HG03378 (cell line): ENCODE results near the gene ENO1.
"Not testable (repeated sequence)": the region's sequence is repeated elsewhere in the genome, so short reads cannot be mapped to it uniquely, and the experiment has no call there.

Experiments
- ATAC-seq: cut with Tn5 transposase; IDR thresholded peaks from one replicate; pipeline ENCODE4 v1.9.1; 2021; ENCODE audit warnings: mild to moderate bottlenecking, moderate library complexity; ENCODE audit not compliant: unreplicated experiment

Gene ENO1

DNA sequence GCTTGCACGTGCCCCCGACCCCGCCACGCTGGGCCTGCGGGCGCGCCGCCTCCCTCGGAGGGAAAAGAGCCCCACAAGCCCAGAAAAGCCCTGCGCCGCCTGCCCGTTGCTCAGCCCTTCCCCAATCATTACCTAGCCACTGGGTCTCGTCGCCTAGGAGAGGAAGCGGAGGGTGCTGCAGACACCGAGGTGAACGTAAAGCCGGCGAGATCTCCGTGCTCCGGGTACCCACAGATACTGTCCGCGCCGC is at the start of gene ENO1:
Gene ENO1 (minus strand): TSS at position 239 of the 250 bp plus-strand sequence. CDS start 3,778 bp downstream, outside the sequence.
- no peak for ATAC-seq

DNA sequence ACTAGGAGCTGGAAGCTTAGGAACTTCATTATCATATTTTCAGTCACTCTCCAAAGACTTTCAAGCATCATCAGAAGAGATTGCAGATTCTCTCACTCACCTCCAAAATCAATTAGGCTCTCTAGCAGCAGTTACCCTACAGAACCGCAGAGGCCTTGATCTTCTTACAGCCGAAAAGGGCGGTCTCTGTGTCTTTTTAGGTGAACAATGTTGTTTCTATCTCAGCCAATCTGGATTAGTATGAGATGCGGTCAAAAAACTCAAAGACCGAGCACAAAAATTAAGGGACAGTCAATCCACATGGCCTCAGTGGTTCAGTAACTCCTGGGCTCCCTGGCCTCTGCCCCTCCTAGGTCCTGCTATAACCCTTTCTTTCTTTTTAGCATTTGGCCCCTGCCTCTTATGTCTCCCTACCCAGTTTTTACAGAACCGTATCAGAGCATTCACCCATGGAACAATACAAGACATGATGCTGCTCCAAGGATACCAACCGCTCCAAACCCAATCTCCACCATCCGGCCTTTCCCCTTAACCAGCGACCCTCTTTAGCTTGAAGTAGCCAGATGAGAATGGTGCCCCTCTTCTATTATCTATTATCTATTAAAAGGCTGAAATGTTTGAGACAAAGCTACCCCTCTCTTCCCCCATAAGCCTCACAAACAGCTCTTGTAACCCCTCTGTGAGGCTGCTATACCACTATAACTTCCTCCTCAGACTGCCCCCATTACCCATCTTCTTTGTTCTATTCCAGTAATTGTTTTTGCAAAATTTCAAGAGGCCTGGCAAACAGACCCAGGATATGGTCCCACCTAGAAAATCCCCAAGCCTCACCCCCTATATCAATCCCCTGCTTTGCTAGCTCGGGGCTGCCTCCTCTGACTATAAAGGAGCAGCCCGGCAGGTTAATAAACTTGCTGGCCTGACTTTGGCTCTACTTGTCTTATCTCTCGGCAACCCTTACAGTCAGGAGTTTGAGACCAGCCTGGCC is 48.5 kb upstream of the ENO1 start:
- no peak for ATAC-seq

DNA sequence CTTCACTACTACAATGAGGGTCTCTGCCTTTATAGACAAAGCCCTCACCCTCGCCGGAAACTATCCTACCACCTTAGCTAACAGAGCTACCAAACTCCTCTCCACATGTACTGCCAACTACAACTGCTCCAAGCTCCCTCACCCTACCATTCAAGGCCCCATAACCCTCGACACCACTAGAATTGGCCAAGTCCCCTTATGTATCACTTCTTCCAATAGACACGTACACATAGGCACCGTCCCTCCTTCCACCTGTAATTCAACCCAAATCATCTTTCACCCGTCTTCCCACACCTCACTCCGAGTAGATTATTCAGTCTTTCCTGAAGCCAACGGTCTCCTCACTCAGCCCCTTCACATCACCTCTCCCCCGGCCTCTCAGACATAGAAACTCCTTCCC is 47.5 kb upstream of the ENO1 start:
- ATAC-seq = no peak

GRCh38 chr1:8925406-8925805 is 46.9 kb upstream of the ENO1 start:
- ATAC-seq = no peak

- ATAC-seq = no peak
Observed at GRCh38 chr1:8922962-8923361, 44.5 kb upstream of the ENO1 start.

DNA sequence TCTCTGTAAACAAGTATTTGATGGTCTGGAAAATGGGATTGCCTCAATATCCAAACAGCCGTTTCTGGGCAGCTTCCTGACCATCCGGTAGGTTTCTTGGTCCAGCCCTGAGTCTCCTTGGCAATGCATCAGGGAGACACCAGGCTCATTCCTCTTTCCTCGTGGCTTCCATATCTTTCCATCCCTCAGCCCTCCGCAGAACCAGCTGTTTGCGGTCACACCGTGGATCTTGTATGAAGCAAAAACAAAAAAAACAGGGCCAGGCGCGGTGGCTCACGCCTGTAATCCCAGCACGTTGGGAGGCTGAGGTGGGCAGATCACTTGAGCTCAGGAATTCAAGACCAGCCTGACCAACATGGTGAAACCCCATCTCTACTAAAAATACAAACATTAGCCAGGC is 39.0 kb upstream of the ENO1 start:
- not testable (repeated sequence) for ATAC-seq

DNA sequence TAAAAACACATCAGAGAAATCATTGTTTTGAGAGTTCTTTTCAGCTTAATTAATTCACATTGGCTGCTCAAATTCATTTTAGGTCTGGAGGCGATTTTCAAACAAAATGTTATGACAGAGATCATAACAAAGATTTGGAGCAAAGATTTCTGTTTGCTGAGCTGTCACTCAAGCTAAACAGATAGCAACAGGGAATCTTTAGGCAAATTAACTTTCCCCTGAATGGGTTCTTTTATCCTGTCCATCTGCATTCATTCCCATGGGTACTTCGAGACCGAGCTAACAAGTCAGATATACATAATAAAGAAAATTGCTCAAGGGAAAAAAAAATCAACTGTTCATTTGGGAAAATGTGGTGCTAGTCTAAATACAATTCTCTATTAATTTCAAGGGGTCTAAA is 37.0 kb upstream of the ENO1 start:
- no peak for ATAC-seq

- no peak for ATAC-seq
Observed at GRCh38 chr1:8914466-8914865, 36.0 kb upstream of the ENO1 start.

DNA sequence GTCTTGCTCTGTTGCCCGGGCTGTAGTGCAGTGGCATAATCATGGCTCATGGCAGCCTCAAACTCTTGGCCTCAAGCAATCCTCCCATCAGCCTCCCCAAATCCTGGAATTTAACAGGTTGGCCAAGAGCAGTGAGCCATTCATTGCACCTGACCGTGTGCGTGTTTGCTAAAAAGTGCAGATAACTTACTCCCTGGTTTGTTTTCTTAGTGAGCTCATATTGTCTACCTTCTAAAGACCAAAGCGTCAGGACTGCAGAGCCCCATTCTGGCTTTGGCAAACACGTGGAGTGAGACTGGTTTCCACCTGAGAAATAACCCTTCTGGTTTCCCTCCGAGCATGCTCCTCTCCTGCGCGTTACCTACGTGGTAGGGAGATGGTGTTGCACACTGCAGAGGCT is 35.0 kb upstream of the ENO1 start:
- ATAC-seq = no peak

DNA sequence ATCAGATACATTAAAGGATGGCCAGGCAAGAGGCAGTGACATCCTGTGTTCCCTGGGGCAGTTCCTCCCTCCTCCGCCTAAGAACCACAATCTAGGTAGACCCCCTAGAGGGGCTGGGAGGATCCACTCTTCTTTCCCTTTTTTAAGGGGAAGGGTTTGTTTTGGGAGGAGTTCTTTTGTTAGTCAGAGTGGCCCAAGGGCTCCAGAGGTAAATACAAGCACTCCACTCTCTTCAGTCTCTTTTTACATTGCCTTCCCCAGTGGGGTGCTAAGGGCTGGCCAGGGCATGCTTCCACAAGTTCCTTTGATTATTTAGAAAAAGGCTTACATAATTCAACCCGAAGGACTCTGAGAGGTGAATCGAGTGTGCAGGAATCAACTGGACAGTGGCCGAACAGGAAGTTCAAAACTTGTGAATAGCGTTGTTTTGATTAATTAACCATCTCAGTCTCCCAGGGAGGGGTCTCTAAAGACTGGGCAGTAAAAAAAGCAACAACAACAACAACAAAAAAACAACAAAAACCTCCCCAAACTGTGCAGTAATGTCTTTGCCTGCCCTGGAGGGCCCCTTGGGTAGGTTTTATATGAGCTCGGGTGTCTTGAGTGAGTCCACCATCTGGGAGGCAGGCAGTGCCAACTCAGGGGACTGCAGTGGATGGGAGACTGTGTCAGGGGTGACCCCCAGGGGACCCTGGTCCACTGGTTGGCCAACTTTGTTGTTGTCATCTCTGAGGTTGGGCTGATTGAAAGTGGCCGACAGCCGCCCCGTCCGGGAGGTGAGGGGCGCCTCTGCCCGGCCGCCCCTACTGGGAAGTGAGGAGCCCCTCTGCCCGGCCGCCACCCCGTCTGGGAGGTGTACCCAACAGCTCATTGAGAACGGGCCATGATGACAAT is 33.2 kb upstream of the ENO1 start:
- no peak for ATAC-seq

DNA sequence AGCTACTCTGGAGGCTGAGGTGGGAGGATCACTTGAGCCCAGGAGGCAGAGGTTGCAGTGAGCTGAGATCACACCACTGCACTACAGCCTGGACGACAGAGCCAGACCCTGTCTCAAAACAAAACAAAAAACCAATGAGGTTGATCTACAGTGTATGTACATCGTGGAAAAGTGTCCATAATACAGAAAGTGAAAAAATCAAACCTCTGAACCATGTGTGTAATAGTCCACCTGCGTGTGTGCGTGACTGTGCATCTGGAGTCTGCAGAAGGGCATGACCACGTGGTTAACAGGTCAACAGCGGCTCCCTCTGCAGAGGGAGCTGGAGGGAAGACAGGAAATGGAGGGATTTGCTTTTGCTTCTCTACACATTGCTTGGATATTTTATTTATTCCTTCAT is 32.4 kb upstream of the ENO1 start:
- ATAC-seq = no peak

DNA sequence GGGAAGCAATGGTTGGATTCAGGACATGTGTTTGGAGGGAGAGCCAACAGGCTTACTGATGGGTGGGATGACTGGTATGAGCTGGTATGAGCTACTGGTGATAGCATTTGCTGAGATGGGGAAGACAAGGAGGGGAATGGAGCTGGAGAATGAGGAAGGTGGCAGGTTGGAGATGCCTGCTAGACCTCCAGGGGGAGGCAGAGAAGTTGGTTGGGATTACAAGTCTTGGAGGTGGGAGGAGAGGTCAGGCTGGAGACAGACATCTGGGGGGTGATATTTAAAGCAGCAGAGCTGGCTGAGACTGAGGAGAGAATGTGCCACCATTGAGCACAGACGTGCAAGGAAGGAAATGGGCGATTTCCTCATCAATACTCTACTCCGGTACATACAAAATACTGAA is 31.8 kb upstream of the ENO1 start:
- ATAC-seq = no peak

DNA sequence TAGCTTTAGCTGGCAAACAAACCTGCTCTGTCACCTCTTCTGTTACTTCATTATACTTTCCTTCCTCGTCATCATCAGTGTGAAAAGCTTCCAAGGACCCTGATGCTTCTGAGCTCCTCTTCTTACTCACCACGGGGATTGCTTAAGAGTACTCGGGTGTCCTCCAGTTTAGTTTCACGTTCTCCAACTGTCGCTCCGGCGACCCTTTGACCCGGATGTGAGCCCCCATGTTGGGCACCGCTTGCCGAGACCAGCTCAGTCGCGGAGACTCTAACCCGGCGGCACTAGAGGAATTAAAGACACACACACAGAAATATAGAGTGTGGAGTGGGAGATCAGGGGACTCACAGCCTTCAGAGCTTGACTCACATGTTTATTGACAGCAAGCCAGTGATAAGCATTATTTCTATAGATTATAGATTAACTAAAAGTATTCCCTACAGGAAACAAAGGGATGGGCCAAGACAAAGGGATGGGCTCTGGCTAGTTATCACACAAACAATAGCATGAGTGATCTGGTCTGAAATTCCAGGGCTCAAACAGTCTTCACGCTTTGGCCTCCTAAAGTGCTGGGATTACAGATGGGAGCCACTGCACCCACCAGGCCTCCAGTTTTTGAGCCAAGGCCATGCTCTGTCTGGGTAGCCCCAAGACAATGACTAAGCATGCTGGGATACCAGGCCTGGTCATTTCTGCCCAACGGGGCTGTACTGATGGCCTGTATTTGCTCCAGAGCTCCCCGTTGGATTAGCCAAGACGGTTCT is 30.1 kb upstream of the ENO1 start:
- ATAC-seq = no peak

- ATAC-seq = no peak
Observed at GRCh38 chr1:8905582-8906191, 27.2 kb upstream of the ENO1 start.

DNA sequence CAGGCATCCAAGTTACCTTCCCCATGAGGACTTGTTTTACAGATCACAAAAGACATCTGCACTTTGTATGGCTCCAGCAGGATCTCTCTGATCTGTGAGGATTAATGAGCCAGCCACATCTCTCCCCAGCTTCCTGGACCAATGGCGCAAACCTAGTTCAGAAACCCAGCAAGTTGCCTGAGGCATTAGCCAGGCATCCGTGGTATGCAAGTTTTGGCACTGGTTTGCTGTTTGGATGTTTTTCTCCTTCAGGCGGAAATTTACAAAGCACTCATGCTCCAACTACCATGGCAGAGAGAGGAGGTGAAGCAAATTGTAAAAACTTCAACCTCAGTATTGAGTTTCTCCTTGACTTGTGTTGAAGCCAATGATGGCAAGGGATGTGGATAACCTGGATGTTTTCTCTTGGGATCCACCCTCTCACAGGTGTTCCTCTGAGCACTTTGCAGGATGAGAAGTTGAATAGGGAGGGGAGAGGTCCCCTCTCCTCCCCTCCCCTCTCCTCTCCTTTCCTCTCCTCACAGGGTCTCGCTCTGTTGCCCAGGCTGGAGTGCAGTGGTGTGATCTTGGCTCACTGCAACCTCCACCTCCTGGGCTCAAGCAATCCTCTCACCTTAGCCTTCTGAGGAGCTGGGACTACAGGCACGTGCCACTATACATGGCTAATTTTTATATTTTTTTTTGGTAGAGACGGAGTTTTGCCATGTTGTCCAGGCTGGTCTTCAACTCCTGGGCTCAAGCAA is 25.6 kb upstream of the ENO1 start:
- ATAC-seq = no peak

DNA sequence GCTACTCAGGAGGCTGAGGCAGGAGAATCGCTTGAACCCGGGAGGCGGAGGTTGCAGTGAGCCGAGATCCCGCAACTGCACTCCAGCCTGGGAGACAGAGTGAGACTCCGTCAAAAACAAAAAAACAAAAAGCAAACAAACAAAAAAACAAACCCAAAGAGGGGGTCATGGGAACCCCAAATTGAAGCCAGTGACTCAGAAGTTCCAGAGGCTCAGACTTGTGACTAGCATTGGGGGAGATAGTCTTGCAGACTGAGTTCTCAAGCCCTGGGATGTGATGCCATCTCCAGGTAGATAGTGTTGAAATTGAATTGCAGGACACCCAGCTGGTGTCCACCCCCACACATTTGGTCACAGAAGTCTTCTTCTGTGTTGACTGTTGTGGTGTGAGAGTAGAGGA is 24.9 kb upstream of the ENO1 start:
- ATAC-seq = no peak

GRCh38 chr1:8902765-8903164 is 24.3 kb upstream of the ENO1 start:
- no peak for ATAC-seq

- ATAC-seq = not testable (repeated sequence)
Observed at GRCh38 chr1:8900684-8901083, 22.2 kb upstream of the ENO1 start.

DNA sequence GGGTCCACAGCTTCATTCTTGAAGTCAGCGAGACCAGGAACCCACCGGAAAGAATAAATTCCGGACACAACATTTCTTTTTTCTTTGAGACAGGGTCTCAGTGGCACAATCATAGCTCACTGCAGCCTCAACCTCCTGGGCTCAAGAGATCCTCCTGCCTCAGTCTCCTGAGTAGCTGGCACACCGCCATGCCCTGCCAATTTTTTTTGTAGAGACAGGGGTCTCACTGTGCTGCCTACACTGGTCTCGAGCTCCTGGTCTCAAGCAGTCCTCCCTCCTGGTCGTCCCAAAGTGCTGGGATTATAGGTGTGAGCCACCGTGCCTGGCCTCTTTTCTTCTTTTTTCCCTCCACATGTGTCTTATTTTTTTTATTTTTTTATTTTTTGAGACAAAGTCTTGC is 20.6 kb upstream of the ENO1 start:
- ATAC-seq = no peak

- ATAC-seq = not testable (repeated sequence)
Observed at GRCh38 chr1:8898418-8898817, 19.9 kb upstream of the ENO1 start.
